HG03066 (cell line): ENCODE measurements around the gene LSMEM2.
A peak's percentile ranks its signal among the peaks of the same experiment; 100 is the strongest.

ENCODE experiments used
- ATAC-seq: cut with Tn5 transposase; IDR thresholded peaks from one replicate; pipeline ENCODE4 v1.9.1; 2021; ENCODE audit warnings: low read depth; ENCODE audit not compliant: unreplicated experiment

Gene LSMEM2

DNA sequence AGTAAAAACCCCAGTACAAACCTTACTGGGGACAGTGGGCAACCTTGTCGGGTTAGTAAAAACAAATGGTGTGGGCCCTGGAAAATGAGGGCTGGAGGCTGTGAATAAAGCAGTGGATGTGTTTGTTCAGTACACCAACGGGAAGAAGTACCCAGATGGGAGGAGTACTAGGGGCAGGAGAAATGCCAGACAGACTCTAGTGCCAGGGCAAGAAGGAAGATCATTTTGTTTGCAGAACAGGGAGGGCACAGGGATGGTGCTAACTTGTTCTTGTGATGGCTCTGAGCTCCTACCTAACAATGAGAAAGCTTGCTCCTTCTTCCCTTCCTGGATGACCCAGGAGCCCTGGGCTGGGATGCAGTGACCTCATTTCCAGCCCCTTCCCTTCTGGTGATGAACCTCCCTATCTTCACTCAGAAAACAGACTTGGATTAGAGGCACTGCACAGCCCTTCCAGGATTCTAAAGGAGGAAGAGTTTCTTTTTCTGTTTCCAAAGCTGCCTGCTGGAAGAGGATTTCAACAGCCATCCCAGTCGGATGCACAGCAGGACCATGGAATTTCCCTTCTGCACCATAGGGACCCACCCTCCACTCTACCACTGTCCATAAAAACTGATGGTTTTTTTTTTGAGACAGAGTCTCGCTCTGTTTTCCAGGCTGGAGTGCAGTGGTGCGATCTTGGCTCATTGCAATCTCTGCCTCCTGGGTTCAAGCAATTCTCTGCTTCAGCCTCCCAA, 55.6 kb downstream of the LSMEM2 start:
- no peak for ATAC-seq

DNA sequence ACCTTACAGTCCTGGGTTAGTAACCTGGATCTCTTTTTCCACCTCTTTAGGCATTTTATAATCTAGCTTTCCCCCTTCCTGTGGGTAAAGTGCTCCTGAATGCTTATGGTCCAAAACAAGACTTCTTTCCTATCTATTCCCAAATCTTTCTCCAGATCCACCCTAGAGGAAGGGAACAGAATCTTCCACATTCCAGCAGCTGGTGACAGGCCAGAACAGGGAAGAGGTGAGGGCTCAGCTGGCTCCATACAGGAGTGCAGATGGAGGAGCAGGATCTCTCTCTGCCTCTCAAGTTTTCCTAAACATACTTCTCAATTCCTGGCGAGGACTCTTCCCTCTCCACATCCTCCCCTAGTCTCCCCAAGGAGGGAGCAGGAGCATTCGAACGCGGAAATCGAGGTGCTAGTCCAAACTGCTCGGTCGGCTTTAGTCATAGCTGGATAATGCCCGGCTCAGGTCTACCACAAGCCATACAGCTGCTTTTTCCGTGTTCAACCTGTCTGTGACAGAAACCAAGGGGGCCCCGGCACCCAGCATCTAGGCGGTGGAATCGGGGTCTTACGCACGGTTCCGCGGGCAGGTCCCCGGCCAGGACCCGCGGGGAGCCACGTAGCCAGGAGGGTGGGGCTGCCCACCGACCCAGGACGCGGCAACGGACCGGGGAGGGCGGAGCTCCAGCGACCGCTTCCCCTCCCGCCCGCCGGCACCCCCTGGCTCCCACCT, 57.7 kb downstream of the LSMEM2 start:
- peak; percentile 23 for ATAC-seq

DNA sequence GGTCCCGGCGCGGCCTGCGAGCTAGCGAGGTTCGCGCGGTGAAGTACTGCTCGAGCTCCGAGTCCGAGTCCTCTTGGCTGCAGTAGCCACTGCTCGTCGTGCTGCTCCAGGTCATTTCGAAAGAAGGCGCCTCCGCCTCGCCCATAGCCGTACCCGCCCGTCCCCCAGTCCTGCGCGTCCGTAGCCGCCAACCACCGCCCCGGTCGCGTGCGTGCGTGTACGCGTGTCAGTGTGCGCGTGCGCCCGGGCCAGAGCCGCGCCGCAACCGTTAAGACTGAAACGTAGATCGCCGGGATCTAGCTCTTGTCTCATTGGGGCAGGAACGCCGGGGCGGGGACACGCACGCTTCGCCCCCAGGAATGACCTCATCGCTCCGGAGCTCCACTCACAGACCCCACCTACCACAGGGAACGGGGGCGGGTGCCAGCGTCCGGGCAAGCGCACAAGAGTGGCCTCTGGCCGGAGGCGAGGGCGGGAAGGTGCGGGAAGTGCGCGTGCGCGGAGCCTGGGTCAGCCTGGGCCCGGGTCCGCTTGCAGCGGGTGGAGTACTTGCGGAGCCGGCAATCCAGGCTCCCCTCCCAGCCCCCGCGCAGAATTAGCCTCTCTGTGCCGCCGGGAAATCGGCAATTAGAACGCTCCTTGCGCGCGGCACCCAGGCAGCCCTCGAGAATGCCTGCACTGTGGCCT, 58.4 kb downstream of the LSMEM2 start:
- peak; percentile 69 for ATAC-seq
